K562 (cell line): ENCODE results near the gene ENTREP3. TPM values are rescaled to one million over a fixed set of nuclear protein-coding genes. Genes with fewer than 3 reads are reported as not detected.
A peak's percentile ranks its signal among the peaks of the same experiment; 100 is the strongest.

Source experiments
- ADNP ChIP-seq: fragments of 200-800 bp; sonication (Bioruptor generic); IDR thresholded peaks from 2 replicates; pipeline ENCODE4 v1.6.1; 2016; ENCODE audit warnings: missing genetic modification characterization, missing compliant biosample characterization
- BDP1 ChIP-seq: IDR thresholded peaks from 3 replicates; pipeline ENCODE4 v1.6.1; 2011; ENCODE audit not compliant: insufficient read length, insufficient read depth
- CREB3 ChIP-seq: fragments of 450-650 bp; conservative IDR thresholded peaks from 2 replicates; pipeline ENCODE4 v1.6.1; 2016; ENCODE audit warnings: missing genetic modification characterization, low read depth, mild to moderate bottlenecking, missing compliant biosample characterization, moderate library complexity
- GATA2 ChIP-seq: sonication (generic); formaldehyde crosslinking; IDR thresholded peaks from 2 replicates; pipeline ENCODE4 v1.4.0; 2020; ENCODE audit warnings: mild to moderate bottlenecking, missing genetic modification reagents
- GTF2E2 ChIP-seq: fragments of 200-800 bp; sonication (Bioruptor generic); IDR thresholded peaks from 2 replicates; pipeline ENCODE4 v1.6.1; 2016; ENCODE audit warnings: missing genetic modification characterization, missing compliant biosample characterization
- JUN ChIP-seq, 2 experiments: sonication (generic) in 1 of 2; formaldehyde crosslinking in 1 of 2; IDR thresholded peaks; 2 replicates each; pipeline versions ENCODE4 v1.6.1 to v1.8.0; 2012 to 2022; ENCODE audit warnings: borderline replicate concordance in 2 of 2, mild to moderate bottlenecking in 2 of 2, improper control_type of control experiment in 1 of 2, low read depth in 1 of 2, low read length in 1 of 2, missing genetic modification reagents in 1 of 2
- MCM7 ChIP-seq, 2 experiments: fragments of 450-650 bp; IDR thresholded peaks; 2 replicates each; pipeline ENCODE4 v1.6.1; 2016 to 2018
- NKRF ChIP-seq: fragments of 450-650 bp; IDR thresholded peaks from 2 replicates; pipeline ENCODE4 v1.6.1; 2016; ENCODE audit warnings: borderline replicate concordance
- PHB2 ChIP-seq: fragments of 450-650 bp; IDR thresholded peaks from 2 replicates; pipeline ENCODE4 v1.6.1; 2017; ENCODE audit warnings: low read depth
- PKNOX1 ChIP-seq: fragments of 450-650 bp; IDR thresholded peaks from 2 replicates; pipeline ENCODE4 v1.6.1; 2016
- RBM25 ChIP-seq: fragments of 200-400 bp; formaldehyde crosslinking; IDR thresholded peaks from 2 replicates; pipeline ENCODE4 v1.6.1; 2018; ENCODE audit warnings: low read length, low read depth, moderate library complexity; ENCODE audit not compliant: severe bottlenecking
- SP1 ChIP-seq: sonication (generic); formaldehyde crosslinking; IDR thresholded peaks from 2 replicates; pipeline ENCODE4 v1.8.1; 2022; ENCODE audit warnings: mild to moderate bottlenecking, missing genetic modification reagents
- TARDBP ChIP-seq: fragments of 450-650 bp; IDR thresholded peaks from 2 replicates; pipeline ENCODE4 v1.6.1; 2016
- TEAD2 ChIP-seq: fragments of 450-650 bp; IDR thresholded peaks from 2 replicates; pipeline ENCODE4 v1.6.1; 2016; ENCODE audit warnings: missing genetic modification characterization, control low read depth, missing compliant biosample characterization
- U2AF1 ChIP-seq: fragments of 200-400 bp; formaldehyde crosslinking; optimal IDR thresholded peaks from 2 replicates; pipeline ENCODE3; 2017; ENCODE audit warnings: mild to moderate bottlenecking, low read depth, low read length, moderate library complexity
- ZC3H8 ChIP-seq: fragments of 450-650 bp; IDR thresholded peaks from 2 replicates; pipeline ENCODE4 v1.6.1; 2017
- ZNF23 ChIP-seq: fragments of 250-450 bp; sonication (Bioruptor Pico); IDR thresholded peaks from 2 replicates; pipeline ENCODE4 v1.4.0; 2020; ENCODE audit warnings: mild to moderate bottlenecking
- ZNF707 ChIP-seq: fragments of 250-450 bp; sonication (Bioruptor Pico); conservative IDR thresholded peaks from 2 replicates; pipeline ENCODE4 v1.8.0; 2022; ENCODE audit warnings: inconsistent platforms, mild to moderate bottlenecking, moderate library complexity
- polyA plus RNA-seq, 8 experiments: library from polyadenylated mRNA; depleted of rRNA in 4 of 8; stranded (reverse) in 5 of 8; unstranded in 3 of 8; fragments of >200 nt; fragmentation: Nextera tagmentation in 2 of 8; fragmentation: Illumina TruSeq in 1 of 8; extraction: Ambion mirVana in 2 of 8; extraction: Trizol in 1 of 8; gene quantifications; 2 replicates each; pipeline versions ENCODE4 v1.2.1 to v1.2.3, GENCODE V29; 2011 to 2014; ENCODE audit warnings: inconsistent platforms in 1 of 8, missing spikeins in 1 of 8
- total RNA-seq, 7 experiments: library from RNA; depleted of rRNA in 6 of 7; stranded (reverse); fragments of >200 nt in 6 of 7; fragmentation: Illumina TruSeq in 2 of 7; extraction: Trizol in 2 of 7; gene quantifications; 2 replicates each; pipeline versions ENCODE4 v1.2.1 to v1.2.3, GENCODE V29; 2011 to 2021; ENCODE audit warnings: low replicate concordance in 1 of 7
- TF ChIP-seq, protein P1 (sequence below): fragments of 250-450 bp; sonication (Bioruptor Pico); IDR thresholded peaks from 2 replicates; pipeline ENCODE4 v1.5.0; 2021
- TF ChIP-seq, protein P2 (sequence below): fragments of 200-800 bp; sonication (Bioruptor generic); IDR thresholded peaks from 2 replicates; pipeline ENCODE4 v1.6.1; 2017; ENCODE audit warnings: missing genetic modification characterization, missing compliant biosample characterization
- TF ChIP-seq, protein P3 (sequence below): sonication (generic); formaldehyde crosslinking; IDR thresholded peaks from 2 replicates; pipeline ENCODE4 v1.9.0; 2022; ENCODE audit warnings: mild to moderate bottlenecking, missing genetic modification reagents

ENTREP3 gene
- total and polyA plus RNA-seq, 9 of the 15 experiments (the other 6 are each of a cell fraction or from before 2014, with no cell fraction given): 1.9 to 41.8 (median 5.9) TPM

DNA sequence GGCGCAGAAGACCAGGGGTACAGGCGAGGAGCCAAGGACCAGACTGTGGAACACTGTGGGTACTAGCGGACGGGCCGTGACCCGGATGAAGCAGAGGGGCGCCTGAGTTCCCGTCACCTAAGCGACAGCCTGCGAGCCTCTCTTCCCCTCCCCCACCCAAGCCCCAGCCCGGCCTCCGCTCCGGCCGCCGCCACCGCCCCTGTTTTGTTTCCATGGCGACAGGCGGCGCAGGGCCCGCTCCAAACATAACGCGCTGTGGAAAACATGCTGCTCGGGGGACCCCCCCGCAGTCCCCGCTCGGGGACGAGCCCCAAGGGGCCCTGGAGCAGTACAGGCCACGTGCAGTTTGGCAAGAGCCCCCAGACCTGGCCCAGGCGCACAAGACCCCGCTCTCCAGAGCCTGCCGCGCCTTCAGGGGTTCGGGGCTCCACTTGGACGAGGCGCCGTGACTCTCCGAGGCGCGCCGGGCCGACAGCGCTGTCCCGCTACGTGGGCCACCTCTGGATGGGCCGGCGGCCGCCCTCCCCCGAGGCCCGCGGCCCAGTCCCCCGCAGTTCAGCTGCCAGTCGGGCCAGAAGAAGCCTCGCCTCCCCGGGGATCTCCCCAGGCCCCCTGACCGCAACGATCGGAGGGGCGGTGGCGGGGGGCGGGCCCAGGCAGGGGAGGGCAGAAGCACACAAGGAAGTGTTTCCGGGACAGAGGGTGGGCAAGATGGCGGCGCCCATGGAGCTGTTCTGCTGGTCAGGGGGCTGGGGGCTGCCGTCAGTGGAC is 46.6 kb downstream of the ENTREP3 start, which contains the start of gene MTX1 (continued):
- TF ChIP-seq GTF2E2 (tag) (peak; percentile 91), JUN (IDR thresholded peaks at IDR 0.05; ENCODE audit: borderline replicate concordance, low read depth, low read length) (no peak), JUN (CRISPR knock-in tag; IDR thresholded peaks at IDR 0.05; ENCODE audit: borderline replicate concordance) (no peak), ADNP (tag) (no peak), PKNOX1 (peak; percentile 13; the same call in 1 of the 2 replicates), ZNF23 (CRISPR knock-in tag) (no peak), ZNF707 (CRISPR knock-in tag) (no peak), TARDBP (no peak), TEAD2 (tag) (no peak), RBM25 (no peak), NKRF (peak; percentile 97), GATA2 (CRISPR knock-in tag) (no peak), ZC3H8 (no peak), MCM7 (IDR thresholded peaks at IDR 0.05) (no peak), BDP1 (no peak), U2AF1 (peak; percentile 87), CREB3 (no peak), PHB2 (no peak), SP1 (CRISPR knock-in tag) (peak; percentile 71; the same call in 1 of the 2 replicates)
- TF ChIP-seq, protein P1, sequence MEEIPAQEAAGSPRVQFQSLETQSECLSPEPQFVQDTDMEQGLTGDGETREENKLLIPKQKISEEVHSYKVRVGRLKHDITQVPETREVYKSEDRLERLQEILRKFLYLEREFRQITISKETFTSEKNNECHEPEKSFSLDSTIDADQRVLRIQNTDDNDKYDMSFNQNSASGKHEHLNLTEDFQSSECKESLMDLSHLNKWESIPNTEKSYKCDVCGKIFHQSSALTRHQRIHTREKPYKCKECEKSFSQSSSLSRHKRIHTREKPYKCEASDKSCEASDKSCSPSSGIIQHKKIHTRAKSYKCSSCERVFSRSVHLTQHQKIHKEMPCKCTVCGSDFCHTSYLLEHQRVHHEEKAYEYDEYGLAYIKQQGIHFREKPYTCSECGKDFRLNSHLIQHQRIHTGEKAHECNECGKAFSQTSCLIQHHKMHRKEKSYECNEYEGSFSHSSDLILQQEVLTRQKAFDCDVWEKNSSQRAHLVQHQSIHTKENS (CRISPR knock-in tag): no peak
- TF ChIP-seq, protein P2, sequence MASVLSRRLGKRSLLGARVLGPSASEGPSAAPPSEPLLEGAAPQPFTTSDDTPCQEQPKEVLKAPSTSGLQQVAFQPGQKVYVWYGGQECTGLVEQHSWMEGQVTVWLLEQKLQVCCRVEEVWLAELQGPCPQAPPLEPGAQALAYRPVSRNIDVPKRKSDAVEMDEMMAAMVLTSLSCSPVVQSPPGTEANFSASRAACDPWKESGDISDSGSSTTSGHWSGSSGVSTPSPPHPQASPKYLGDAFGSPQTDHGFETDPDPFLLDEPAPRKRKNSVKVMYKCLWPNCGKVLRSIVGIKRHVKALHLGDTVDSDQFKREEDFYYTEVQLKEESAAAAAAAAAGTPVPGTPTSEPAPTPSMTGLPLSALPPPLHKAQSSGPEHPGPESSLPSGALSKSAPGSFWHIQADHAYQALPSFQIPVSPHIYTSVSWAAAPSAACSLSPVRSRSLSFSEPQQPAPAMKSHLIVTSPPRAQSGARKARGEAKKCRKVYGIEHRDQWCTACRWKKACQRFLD (CRISPR knock-in tag): peak; percentile 76; the same call in 1 of the 2 replicates
- TF ChIP-seq, protein P3, sequence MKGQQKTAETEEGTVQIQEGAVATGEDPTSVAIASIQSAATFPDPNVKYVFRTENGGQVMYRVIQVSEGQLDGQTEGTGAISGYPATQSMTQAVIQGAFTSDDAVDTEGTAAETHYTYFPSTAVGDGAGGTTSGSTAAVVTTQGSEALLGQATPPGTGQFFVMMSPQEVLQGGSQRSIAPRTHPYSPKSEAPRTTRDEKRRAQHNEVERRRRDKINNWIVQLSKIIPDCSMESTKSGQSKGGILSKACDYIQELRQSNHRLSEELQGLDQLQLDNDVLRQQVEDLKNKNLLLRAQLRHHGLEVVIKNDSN (CRISPR knock-in tag): no peak
